ENCODE measurements around the gene HP1BP3.
A peak's percentile ranks its signal among the peaks of the same experiment; 100 is the strongest.
"Not testable (repeated sequence)": the region's sequence is repeated elsewhere in the genome, so short reads cannot be mapped to it uniquely, and the experiment has no call there.

The HP1BP3 gene, protein sequence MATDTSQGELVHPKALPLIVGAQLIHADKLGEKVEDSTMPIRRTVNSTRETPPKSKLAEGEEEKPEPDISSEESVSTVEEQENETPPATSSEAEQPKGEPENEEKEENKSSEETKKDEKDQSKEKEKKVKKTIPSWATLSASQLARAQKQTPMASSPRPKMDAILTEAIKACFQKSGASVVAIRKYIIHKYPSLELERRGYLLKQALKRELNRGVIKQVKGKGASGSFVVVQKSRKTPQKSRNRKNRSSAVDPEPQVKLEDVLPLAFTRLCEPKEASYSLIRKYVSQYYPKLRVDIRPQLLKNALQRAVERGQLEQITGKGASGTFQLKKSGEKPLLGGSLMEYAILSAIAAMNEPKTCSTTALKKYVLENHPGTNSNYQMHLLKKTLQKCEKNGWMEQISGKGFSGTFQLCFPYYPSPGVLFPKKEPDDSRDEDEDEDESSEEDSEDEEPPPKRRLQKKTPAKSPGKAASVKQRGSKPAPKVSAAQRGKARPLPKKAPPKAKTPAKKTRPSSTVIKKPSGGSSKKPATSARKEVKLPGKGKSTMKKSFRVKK

GRCh38 chr1:20787029-20787839, at the start of gene HP1BP3:
TSS of gene HP1BP3 (minus strand) at chr1:20787307. CDS start at chr1:20780440, 6,867 bp downstream.
- peak; percentile 39 to 46 for DNase-seq (ENCODE audit: low read depth in 2 of 2)

- no peak for DNase-seq (ENCODE audit: low read depth in 2 of 2)
Measured at GRCh38 chr1:20836230-20836629, 49.1 kb upstream of the HP1BP3 start.

- DNase-seq (ENCODE audit: low read depth in 2 of 2): no peak
Measured at GRCh38 chr1:20834780-20835179, 47.7 kb upstream of the HP1BP3 start.

- DNase-seq (ENCODE audit: low read depth in 2 of 2): no peak
Measured at GRCh38 chr1:20834192-20834591, 47.1 kb upstream of the HP1BP3 start.

- DNase-seq (ENCODE audit: low read depth in 2 of 2): no peak
Measured at GRCh38 chr1:20830378-20830777, 43.3 kb upstream of the HP1BP3 start.

GRCh38 chr1:20829946-20830345, 42.8 kb upstream of the HP1BP3 start:
- DNase-seq (ENCODE audit: low read depth in 2 of 2): no peak

GRCh38 chr1:20829531-20829930, 42.4 kb upstream of the HP1BP3 start:
- no peak for DNase-seq (ENCODE audit: low read depth in 2 of 2)

DNA sequence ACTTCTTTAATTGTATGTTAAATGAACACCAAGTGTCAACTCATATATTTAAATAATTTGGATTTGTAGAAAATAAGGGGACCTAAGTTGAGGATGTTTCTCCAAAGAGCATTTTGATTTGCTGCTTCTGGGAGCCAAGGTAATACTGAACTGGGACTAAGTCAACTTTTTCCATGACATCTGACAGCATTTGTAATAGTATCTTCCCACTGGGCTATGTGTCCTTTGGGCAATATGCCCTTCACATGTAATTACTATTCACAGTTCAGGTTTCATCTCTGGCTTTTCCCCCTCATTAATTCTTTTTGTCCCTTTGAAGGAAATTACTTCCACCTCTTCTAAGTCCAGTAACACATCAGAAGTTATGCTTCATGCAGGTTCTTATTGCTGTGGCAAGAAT, 36.7 kb upstream of the HP1BP3 start:
- DNase-seq (ENCODE audit: low read depth in 2 of 2): no peak

GRCh38 chr1:20821466-20821865, 34.4 kb upstream of the HP1BP3 start:
- DNase-seq (ENCODE audit: low read depth in 2 of 2): no peak

- no peak for DNase-seq (ENCODE audit: low read depth in 2 of 2)
Measured at GRCh38 chr1:20819818-20820217, 32.7 kb upstream of the HP1BP3 start.

DNA sequence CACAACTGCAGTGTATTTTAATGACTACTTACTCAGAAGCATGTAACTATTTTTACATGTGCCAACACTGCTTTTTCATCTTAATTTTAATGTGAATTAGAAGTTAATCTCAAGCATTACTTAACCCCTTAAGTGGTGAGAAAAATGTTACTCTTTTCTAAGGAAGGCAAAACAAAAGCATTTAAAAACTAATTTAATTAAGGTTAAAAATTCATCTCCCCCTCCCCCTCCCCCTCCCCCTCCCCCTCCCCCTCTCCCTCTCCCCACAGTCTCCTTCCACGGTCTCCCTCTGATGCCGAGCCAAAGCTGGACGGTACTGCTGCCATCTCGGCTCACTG, 27.4 kb upstream of the HP1BP3 start:
- DNase-seq (ENCODE audit: low read depth in 2 of 2): no peak

GRCh38 chr1:20811916-20812315, 24.8 kb upstream of the HP1BP3 start:
- DNase-seq (ENCODE audit: low read depth in 2 of 2): no peak

GRCh38 chr1:20793236-20793635, 6.1 kb upstream of the HP1BP3 start:
- DNase-seq (ENCODE audit: low read depth in 2 of 2): no peak

- peak; percentile 8 to 20 for DNase-seq (ENCODE audit: low read depth in 2 of 2)
Measured at GRCh38 chr1:20792196-20792595, 5.1 kb upstream of the HP1BP3 start.

- DNase-seq (ENCODE audit: low read depth in 2 of 2): no peak
Measured at GRCh38 chr1:20790785-20791184, 3.7 kb upstream of the HP1BP3 start.

GRCh38 chr1:20789598-20789997, 2.5 kb upstream of the HP1BP3 start:
- DNase-seq (ENCODE audit: low read depth in 2 of 2): not testable (repeated sequence)

- peak in 1 of 2 experiments; percentile 4 for DNase-seq (ENCODE audit: low read depth in 2 of 2)
Measured at GRCh38 chr1:20787840-20788795, 1.0 kb upstream of the HP1BP3 start.

DNA sequence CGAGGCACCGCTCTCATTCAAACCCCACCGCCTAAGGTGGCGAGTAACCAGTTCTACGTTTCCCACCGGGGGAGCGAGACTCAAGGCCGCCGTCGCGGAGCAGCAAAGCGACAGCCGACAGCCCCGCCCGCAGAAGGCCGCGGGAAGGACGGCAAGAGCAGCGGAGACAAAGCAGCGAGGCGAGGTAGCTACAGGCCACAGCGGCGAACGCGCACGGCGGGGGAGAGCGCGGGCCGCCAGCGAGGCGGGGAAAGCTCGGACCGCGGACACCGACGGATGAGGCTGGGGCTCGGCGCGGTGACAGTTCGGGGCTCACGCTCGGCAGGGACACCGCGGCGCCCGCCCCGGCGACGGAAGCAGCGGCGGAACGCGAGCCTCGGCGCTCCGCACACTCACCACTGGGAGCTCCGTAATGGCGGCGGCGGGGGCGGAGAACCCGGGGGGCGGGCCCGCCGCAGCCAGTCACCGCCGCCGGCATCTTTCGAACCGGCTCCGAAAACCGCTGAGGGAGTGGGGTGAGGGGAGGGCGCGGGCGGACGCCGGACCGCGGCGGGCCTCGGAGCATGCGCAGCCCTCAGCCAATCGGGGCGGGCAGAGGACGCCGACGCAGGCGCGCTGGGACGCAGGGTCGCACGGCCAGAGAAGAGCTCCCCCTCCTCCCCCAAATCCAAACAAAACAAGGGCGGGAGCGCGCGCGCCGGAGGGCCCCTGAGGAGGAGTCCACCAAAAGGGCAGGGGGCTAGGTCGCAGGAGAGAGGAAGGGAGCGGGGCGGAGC, 666 bp downstream of the HP1BP3 start:
- peak; percentile 88 for DNase-seq (ENCODE audit: low read depth in 2 of 2)

DNA sequence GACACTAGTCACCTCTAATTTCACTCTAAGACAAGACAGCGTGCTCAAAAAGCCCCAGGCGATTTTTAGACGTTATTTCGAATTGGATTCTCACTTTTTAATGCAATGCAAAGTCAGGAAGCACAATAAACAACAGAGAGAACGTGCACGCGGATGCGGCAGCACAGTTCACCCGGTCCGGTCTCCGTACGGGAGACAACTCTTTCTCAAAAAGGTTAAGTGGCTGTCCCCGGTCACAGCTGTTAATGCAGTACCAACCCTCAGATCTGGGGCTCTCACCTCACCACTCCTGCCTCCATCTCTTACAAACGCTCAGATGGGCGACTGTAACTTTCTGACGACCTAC, 1.2 kb downstream of the HP1BP3 start:
- DNase-seq (ENCODE audit: low read depth in 2 of 2): no peak

GRCh38 chr1:20775700-20776099, 11.4 kb downstream of the HP1BP3 start:
- no peak for DNase-seq (ENCODE audit: low read depth in 2 of 2)

GRCh38 chr1:20771780-20772179, 15.3 kb downstream of the HP1BP3 start:
- DNase-seq (ENCODE audit: low read depth in 2 of 2): no peak

Data from fibroblast of skin of left quadriceps (primary cell).